SU-DHL-6 (cell line): Measurements from ENCODE around the gene GNAI2.

Experiments used
- H2AFZ ChIP-seq: fragments of 200-600 bp; sonication (generic); 2 replicates; pipeline ENCODE4 v1.6.1; 2014; ENCODE audit warnings: low read depth, mild to moderate bottlenecking, moderate library complexity, mixed read lengths, antibody characterized with exemption, low read length; ENCODE audit not compliant: severe bottlenecking
- H3F3A ChIP-seq: fragments of 200-600 bp; shearing (Covaris generic); 2 replicates; pipeline ENCODE4 v1.6.0; 2016; ENCODE audit warnings: antibody characterized with exemption, mild to moderate bottlenecking; ENCODE audit not compliant: insufficient read depth
- H3K27ac ChIP-seq: fragments of 200-600 bp; sonication (generic); 2 replicates; pipeline ENCODE4 v1.5.1; 2016; ENCODE audit warnings: low read depth, mild to moderate bottlenecking, low read length, moderate library complexity, mixed read lengths
- H3K27me3 ChIP-seq: fragments of 200-600 bp; sonication (generic), shearing (Covaris generic); 2 replicates; pipeline ENCODE4 v1.6.0; 2014; ENCODE audit warnings: mild to moderate bottlenecking, low read length
- H3K36me3 ChIP-seq: fragments of 200-600 bp; sonication (generic); 2 replicates; pipeline ENCODE4 v1.6.1; 2014; ENCODE audit warnings: mild to moderate bottlenecking, low read length, mixed read lengths
- H3K4me2 ChIP-seq: fragments of 300-600, 200-600 bp; shearing (Covaris generic), sonication (generic); 2 replicates; pipeline ENCODE4 v1.6.0; 2014; ENCODE audit warnings: low read length, low read depth, mild to moderate bottlenecking; ENCODE audit not compliant: poor library complexity, severe bottlenecking
- H3K4me3 ChIP-seq: fragments of 200-600 bp; sonication (generic); 2 replicates; pipeline ENCODE4 v1.5.1; 2014; ENCODE audit warnings: antibody characterized with exemption, low read length, mild to moderate bottlenecking, mixed read lengths; ENCODE audit not compliant: insufficient read depth, poor library complexity, severe bottlenecking
- H3K79me2 ChIP-seq: fragments of 200-600 bp; sonication (generic); 2 replicates; pipeline ENCODE4 v1.6.1; 2014; ENCODE audit warnings: mild to moderate bottlenecking, low read length, moderate library complexity; ENCODE audit not compliant: insufficient read depth
- H3K9ac ChIP-seq: fragments of 200-600 bp; sonication (generic); 2 replicates; pipeline ENCODE4 v1.7.0; 2014; ENCODE audit warnings: mild to moderate bottlenecking, low read length
- H3K9me2 ChIP-seq: fragments of 200-600 bp; sonication (generic); replicated peaks from 2 replicates; pipeline ENCODE4 v1.6.1; 2014; ENCODE audit warnings: low read length; ENCODE audit not compliant: insufficient read depth
- H3K9me3 ChIP-seq: fragments of 200-600 bp; sonication (generic); 2 replicates; pipeline ENCODE4 v1.6.1; 2014; ENCODE audit warnings: low read length, mixed read lengths; ENCODE audit not compliant: insufficient read depth
- H4K20me1 ChIP-seq: fragments of 200-600 bp; sonication (generic); 2 replicates; pipeline ENCODE4 v1.6.1; 2014; ENCODE audit warnings: low read depth, mild to moderate bottlenecking, antibody characterized with exemption, low read length, moderate library complexity, mixed read lengths
- CTCF ChIP-seq: fragments of 200-600 bp; sonication (generic); IDR thresholded peaks from one replicate; pipeline ENCODE4 v1.5.1; 2017; ENCODE audit warnings: antibody characterized with exemption, mild to moderate bottlenecking, low read length, moderate library complexity; ENCODE audit not compliant: insufficient read depth, poor library complexity, severe bottlenecking
- EZH2phosphoT487 ChIP-seq: fragments of 200-600 bp; sonication (generic), shearing (Covaris generic); conservative IDR thresholded peaks from 2 replicates; pipeline ENCODE4 v1.6.1; 2018; ENCODE audit warnings: mild to moderate bottlenecking, antibody characterized with exemption, low read length, moderate library complexity, mixed read lengths

GNAI2 gene

GRCh38 chr3:50189989-50190388 lies 46.0 kb upstream of the GNAI2 start:
- Histone ChIP-seq H4K20me1 (no peaks in the 10 kb centered on the region), H2AFZ (no peak overlapping the region), H3K79me2 (no peaks in the 10 kb centered on the region), H3K27me3 (no peaks in the 10 kb centered on the region), H3K9ac (no peak overlapping the region), H3K4me3 (no peak overlapping the region), H3K36me3 (no peaks in the 10 kb centered on the region), H3K9me2 (no peaks in the 10 kb centered on the region), H3K27ac (no peak overlapping the region), H3F3A (no peaks in the 10 kb centered on the region), H3K9me3 (no peaks in the 10 kb centered on the region), H3K4me2 (no peak overlapping the region)
- TF ChIP-seq EZH2phosphoT487 (no peak), CTCF (no peak)

- H3K9me3 ChIP-seq: no peaks in the 10 kb centered on the region
- H3F3A ChIP-seq: no peaks in the 10 kb centered on the region
- TF ChIP-seq EZH2phosphoT487 (no peak), CTCF (no peak)
- no peaks in the 10 kb centered on the region for H3K36me3 ChIP-seq
- no peak within 1 kb of the TSS for H3K4me2 ChIP-seq
- no peak within 1 kb of the TSS for H3K4me3 ChIP-seq
- H3K9me2 ChIP-seq: no peaks in the 10 kb centered on the region
- no peaks in the 10 kb centered on the region for H4K20me1 ChIP-seq
- no peaks in the 10 kb centered on the region for H3K79me2 ChIP-seq
- no peak within 1 kb of the TSS for H3K27ac ChIP-seq
- no peak within 1 kb of the TSS for H3K9ac ChIP-seq
- H3K27me3 ChIP-seq: no peaks in the 10 kb centered on the region
- H2AFZ ChIP-seq: no peak within 1 kb of the TSS
Measured at GRCh38 chr3:50190936-50191660, 44.9 kb upstream of the GNAI2 start, which contains the start of gene GNAT1. GNAT1 (plus strand) TSS chr3:50191610; CDS start chr3:50191726, 116 bp downstream.

- no peaks in the 10 kb centered on the region for H4K20me1 ChIP-seq
- H3K9ac ChIP-seq: no peak overlapping the region
- H3K4me3 ChIP-seq: no peak overlapping the region
- H3F3A ChIP-seq: no peaks in the 10 kb centered on the region
- no peaks in the 10 kb centered on the region for H3K27me3 ChIP-seq
- no peak for TF ChIP-seq CTCF
- no peak for TF ChIP-seq EZH2phosphoT487
- H3K4me2 ChIP-seq: no peak overlapping the region
- no peaks in the 10 kb centered on the region for H3K36me3 ChIP-seq
- no peak overlapping the region for H2AFZ ChIP-seq
- H3K9me2 ChIP-seq: no peaks in the 10 kb centered on the region
- no peaks in the 10 kb centered on the region for H3K9me3 ChIP-seq
- H3K79me2 ChIP-seq: no peaks in the 10 kb centered on the region
- no peak overlapping the region for H3K27ac ChIP-seq
Measured at GRCh38 chr3:50192124-50192523, 43.9 kb upstream of the GNAI2 start.
